A673 (cell line): ENCODE results near the gene EZR.

ENCODE experiments used
- EZH2 ChIP-seq: fragments of 200-600 bp; sonication (generic); IDR thresholded peaks from 2 replicates; pipeline ENCODE4 v1.6.1; 2017; ENCODE audit warnings: borderline replicate concordance, low read depth, mild to moderate bottlenecking, mixed read lengths, antibody characterized with exemption, low read length; ENCODE audit not compliant: poor library complexity, severe bottlenecking
- TF ChIP-seq, protein P1 (sequence below): fragments of 300-800, 200-600 bp; sonication (generic); conservative IDR thresholded peaks from 2 replicates; pipeline ENCODE4 v1.5.1; 2017; ENCODE audit warnings: low read depth, mild to moderate bottlenecking, antibody characterized with exemption, low read length, moderate library complexity, mixed read lengths

DNA sequence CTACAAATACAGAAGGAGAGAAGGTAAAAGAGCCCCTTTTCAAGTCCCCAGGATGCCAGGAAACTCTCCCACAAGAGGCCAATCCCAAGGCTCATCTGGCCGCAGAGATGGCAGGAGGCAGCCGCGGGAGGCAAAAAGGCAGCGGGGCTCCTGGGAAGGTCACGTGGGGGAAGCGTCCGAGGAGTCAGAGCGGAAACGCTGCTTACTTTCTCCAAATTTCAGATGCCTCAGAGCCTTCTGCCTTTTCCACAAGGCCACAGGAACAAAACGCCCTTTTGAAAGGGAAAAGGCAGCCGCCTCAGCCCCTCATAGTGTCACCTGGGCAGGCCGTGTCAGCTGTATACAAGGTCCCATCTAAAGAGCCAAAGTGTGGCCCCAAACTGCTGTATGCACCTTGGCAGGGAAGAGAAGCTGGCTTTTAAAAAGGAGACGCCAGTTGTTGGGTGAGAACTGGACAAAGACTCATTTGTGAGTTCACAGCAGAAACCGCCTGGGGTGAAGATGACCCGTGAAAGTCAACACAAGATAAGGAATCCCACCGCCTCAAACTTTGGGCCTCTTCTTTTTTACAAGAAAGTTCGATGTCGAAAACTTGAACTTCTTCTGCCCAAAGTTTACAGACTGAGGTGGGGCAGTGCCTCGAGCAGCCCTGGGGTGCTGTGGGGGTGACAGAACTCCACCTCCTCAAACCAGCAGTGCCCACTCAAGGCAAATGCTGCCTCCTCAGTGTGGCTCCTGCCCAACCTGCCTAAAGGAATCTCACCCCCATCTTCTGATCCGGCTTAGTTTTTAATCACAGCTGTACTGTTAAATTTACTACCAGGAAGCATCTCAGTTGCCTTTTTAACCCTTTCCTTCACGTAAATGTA lies 45.4 kb downstream of the EZR start:
- TF ChIP-seq, protein P1, sequence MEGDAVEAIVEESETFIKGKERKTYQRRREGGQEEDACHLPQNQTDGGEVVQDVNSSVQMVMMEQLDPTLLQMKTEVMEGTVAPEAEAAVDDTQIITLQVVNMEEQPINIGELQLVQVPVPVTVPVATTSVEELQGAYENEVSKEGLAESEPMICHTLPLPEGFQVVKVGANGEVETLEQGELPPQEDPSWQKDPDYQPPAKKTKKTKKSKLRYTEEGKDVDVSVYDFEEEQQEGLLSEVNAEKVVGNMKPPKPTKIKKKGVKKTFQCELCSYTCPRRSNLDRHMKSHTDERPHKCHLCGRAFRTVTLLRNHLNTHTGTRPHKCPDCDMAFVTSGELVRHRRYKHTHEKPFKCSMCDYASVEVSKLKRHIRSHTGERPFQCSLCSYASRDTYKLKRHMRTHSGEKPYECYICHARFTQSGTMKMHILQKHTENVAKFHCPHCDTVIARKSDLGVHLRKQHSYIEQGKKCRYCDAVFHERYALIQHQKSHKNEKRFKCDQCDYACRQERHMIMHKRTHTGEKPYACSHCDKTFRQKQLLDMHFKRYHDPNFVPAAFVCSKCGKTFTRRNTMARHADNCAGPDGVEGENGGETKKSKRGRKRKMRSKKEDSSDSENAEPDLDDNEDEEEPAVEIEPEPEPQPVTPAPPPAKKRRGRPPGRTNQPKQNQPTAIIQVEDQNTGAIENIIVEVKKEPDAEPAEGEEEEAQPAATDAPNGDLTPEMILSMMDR: no peak
- no peak for TF ChIP-seq EZH2
